ENCODE data around the gene UQCRHL. TPM values are rescaled to one million over a fixed set of nuclear protein-coding genes. Genes with fewer than 3 reads are reported as not detected.

UQCRHL gene
- total RNA-seq, 1 experiment from 2014 or later, result 7.5 TPM

- DNase-seq (ENCODE audit: extremely low read depth, low read depth), result peak; percentile 89
These were observed 8.2 kb downstream of the UQCRHL start for GRCh38 chr1:15799004-15799867.

- DNase-seq (ENCODE audit: extremely low read depth, low read depth), result peak; percentile 79
These were observed 9.6 kb downstream of the UQCRHL start for GRCh38 chr1:15797614-15798390.

- no peak for DNase-seq (ENCODE audit: extremely low read depth, low read depth)
These were observed 11.4 kb downstream of the UQCRHL start for GRCh38 chr1:15796086-15796462.

GRCh38 chr1:15788624-15789301 is 18.7 kb downstream of the UQCRHL start:
- no peak for DNase-seq (ENCODE audit: extremely low read depth, low read depth)

GRCh38 chr1:15786581-15786980 is 20.9 kb downstream of the UQCRHL start:
- DNase-seq (ENCODE audit: extremely low read depth, low read depth), result no peak

GRCh38 chr1:15785683-15786082 is 21.8 kb downstream of the UQCRHL start:
- no peak for DNase-seq (ENCODE audit: extremely low read depth, low read depth)

- no peak for DNase-seq (ENCODE audit: extremely low read depth, low read depth)
These were observed 29.3 kb downstream of the UQCRHL start for GRCh38 chr1:15777909-15778707.

GRCh38 chr1:15775706-15776105 is 31.7 kb downstream of the UQCRHL start:
- no peak for DNase-seq (ENCODE audit: extremely low read depth, low read depth)

GRCh38 chr1:15771836-15772515 is 35.5 kb downstream of the UQCRHL start:
- no peak for DNase-seq (ENCODE audit: extremely low read depth, low read depth)

- DNase-seq (ENCODE audit: extremely low read depth, low read depth), result no peak
These were observed 37.0 kb downstream of the UQCRHL start for GRCh38 chr1:15770313-15770962.

- DNase-seq (ENCODE audit: extremely low read depth, low read depth), result no peak
These were observed 39.1 kb downstream of the UQCRHL start for GRCh38 chr1:15768388-15768787.

GRCh38 chr1:15767941-15768340 is 39.5 kb downstream of the UQCRHL start:
- DNase-seq (ENCODE audit: extremely low read depth, low read depth), result no peak

GRCh38 chr1:15765495-15766194 is 41.8 kb downstream of the UQCRHL start:
- no peak for DNase-seq (ENCODE audit: extremely low read depth, low read depth)

- DNase-seq (ENCODE audit: extremely low read depth, low read depth), result no peak
These were observed 42.6 kb downstream of the UQCRHL start for GRCh38 chr1:15764890-15765289.

- DNase-seq (ENCODE audit: extremely low read depth, low read depth), result no peak
These were observed 43.1 kb downstream of the UQCRHL start for GRCh38 chr1:15764269-15764764.

- DNase-seq (ENCODE audit: extremely low read depth, low read depth), result no peak
These were observed 44.9 kb downstream of the UQCRHL start for GRCh38 chr1:15762546-15762945.

- DNase-seq (ENCODE audit: extremely low read depth, low read depth), result no peak
These were observed 45.9 kb downstream of the UQCRHL start for GRCh38 chr1:15761366-15762128.
